Loucy (cell line): ENCODE measurements around the gene GABPA.

ENCODE experiments used
- EZH2phosphoT487 ChIP-seq: fragments of 200-600 bp; IDR thresholded peaks from 2 replicates; pipeline ENCODE4 v1.6.1; 2018; ENCODE audit warnings: antibody characterized with exemption, mild to moderate bottlenecking, moderate library complexity, borderline replicate concordance
- TF ChIP-seq, protein P1 (sequence below): fragments of 200-600 bp; sonication (generic); conservative IDR thresholded peaks from 2 replicates; pipeline ENCODE4 v1.5.1; 2014; ENCODE audit warnings: mild to moderate bottlenecking, antibody characterized with exemption, low read length

DNA sequence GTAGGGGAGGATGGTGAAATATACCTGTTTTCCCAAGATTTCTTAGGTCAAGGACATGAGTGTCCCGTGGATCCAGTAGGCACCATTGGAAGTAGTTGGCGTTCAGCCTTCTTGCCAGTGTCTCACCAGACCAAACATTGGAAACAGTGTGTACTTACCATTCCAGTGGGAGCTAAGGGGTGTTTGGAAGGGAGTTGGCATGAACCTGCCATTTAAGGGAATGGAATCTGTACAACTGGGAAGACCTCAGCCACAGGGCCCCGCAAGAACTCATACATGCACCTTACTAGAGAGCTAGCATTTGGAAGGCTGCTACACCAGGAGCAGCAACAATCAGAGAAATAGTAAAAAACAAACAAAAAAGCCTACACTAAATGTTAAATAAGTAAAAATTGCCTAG is 12.8 kb upstream of the GABPA start:
- TF ChIP-seq, protein P1, sequence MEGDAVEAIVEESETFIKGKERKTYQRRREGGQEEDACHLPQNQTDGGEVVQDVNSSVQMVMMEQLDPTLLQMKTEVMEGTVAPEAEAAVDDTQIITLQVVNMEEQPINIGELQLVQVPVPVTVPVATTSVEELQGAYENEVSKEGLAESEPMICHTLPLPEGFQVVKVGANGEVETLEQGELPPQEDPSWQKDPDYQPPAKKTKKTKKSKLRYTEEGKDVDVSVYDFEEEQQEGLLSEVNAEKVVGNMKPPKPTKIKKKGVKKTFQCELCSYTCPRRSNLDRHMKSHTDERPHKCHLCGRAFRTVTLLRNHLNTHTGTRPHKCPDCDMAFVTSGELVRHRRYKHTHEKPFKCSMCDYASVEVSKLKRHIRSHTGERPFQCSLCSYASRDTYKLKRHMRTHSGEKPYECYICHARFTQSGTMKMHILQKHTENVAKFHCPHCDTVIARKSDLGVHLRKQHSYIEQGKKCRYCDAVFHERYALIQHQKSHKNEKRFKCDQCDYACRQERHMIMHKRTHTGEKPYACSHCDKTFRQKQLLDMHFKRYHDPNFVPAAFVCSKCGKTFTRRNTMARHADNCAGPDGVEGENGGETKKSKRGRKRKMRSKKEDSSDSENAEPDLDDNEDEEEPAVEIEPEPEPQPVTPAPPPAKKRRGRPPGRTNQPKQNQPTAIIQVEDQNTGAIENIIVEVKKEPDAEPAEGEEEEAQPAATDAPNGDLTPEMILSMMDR = no peak
- no peak for TF ChIP-seq EZH2phosphoT487
